DOHH2 (cell line): ENCODE measurements around the gene FXYD3.
"Not testable (repeated sequence)": the region's sequence is repeated elsewhere in the genome, so short reads cannot be mapped to it uniquely, and the experiment has no call there.

ENCODE experiments used
- H3F3A ChIP-seq: fragments of 200-600 bp; sonication (generic), shearing (Covaris generic); 2 replicates; pipeline ENCODE4 v1.6.0; 2016; ENCODE audit warnings: antibody characterized with exemption, mild to moderate bottlenecking; ENCODE audit not compliant: control insufficient read depth, insufficient read depth
- H3K27ac ChIP-seq: fragments of 200-600 bp; sonication (generic); 2 replicates; pipeline ENCODE4 v1.5.1; 2014; ENCODE audit warnings: low read depth, mild to moderate bottlenecking, low read length, moderate library complexity
- H3K27me3 ChIP-seq: fragments of 200-600 bp; sonication (generic); 2 replicates; pipeline ENCODE4 v1.6.1; 2014; ENCODE audit warnings: mild to moderate bottlenecking, low read length, mixed read lengths; ENCODE audit not compliant: control insufficient read depth
- H3K36me3 ChIP-seq: fragments of 200-600 bp; sonication (generic); 2 replicates; pipeline ENCODE4 v1.6.1; 2014; ENCODE audit warnings: mild to moderate bottlenecking, low read length, moderate library complexity, mixed read lengths; ENCODE audit not compliant: control insufficient read depth
- H3K4me1 ChIP-seq: fragments of 200-600 bp; sonication (generic); 2 replicates; pipeline ENCODE4 v1.6.1; 2014; ENCODE audit warnings: mild to moderate bottlenecking, low read length, mixed read lengths; ENCODE audit not compliant: control insufficient read depth
- H3K4me2 ChIP-seq: fragments of 200-600 bp; sonication (generic); 2 replicates; pipeline ENCODE4 v1.6.0; 2014; ENCODE audit warnings: mild to moderate bottlenecking, low read length, moderate library complexity
- H3K4me3 ChIP-seq: fragments of 200-600 bp; sonication (generic); 2 replicates; pipeline ENCODE4 v1.5.1; 2014; ENCODE audit warnings: mild to moderate bottlenecking, low read length, mixed read lengths
- H3K79me2 ChIP-seq: fragments of 200-600 bp; sonication (generic); 2 replicates; pipeline ENCODE4 v1.6.1; 2014; ENCODE audit warnings: mild to moderate bottlenecking, low read length, mixed read lengths; ENCODE audit not compliant: control insufficient read depth
- H3K9me2 ChIP-seq: fragments of 200-600 bp; sonication (generic); replicated peaks from 2 replicates; pipeline ENCODE4 v1.6.1; 2014; ENCODE audit warnings: mild to moderate bottlenecking, low read length, mixed read lengths; ENCODE audit not compliant: control insufficient read depth
- H3K9me3 ChIP-seq: fragments of 200-600 bp; sonication (generic); 2 replicates; pipeline ENCODE4 v1.6.1; 2014; ENCODE audit warnings: antibody characterized with exemption, low read length, mixed read lengths; ENCODE audit not compliant: control insufficient read depth, insufficient read depth
- H4K20me1 ChIP-seq: fragments of 200-600 bp; sonication (generic); 2 replicates; pipeline ENCODE4 v1.6.0; 2014; ENCODE audit warnings: low read depth, mild to moderate bottlenecking, antibody characterized with exemption, low read length, moderate library complexity; ENCODE audit not compliant: control insufficient read depth, insufficient read depth
- CTCF ChIP-seq: fragments of 200-600 bp; sonication (generic); IDR thresholded peaks from one replicate; pipeline ENCODE4 v1.5.1; 2014; ENCODE audit warnings: antibody characterized with exemption, mild to moderate bottlenecking, low read depth, low read length; ENCODE audit not compliant: poor library complexity, severe bottlenecking
- EZH2phosphoT487 ChIP-seq: fragments of 200-600 bp; sonication (generic); IDR thresholded peaks from 2 replicates; pipeline ENCODE4 v1.6.1; 2017; ENCODE audit warnings: borderline replicate concordance, mild to moderate bottlenecking, antibody characterized with exemption, low read length, moderate library complexity, mixed read lengths

The FXYD3 gene

GRCh38 chr19:35150445-35150844 lies 34.8 kb downstream of the FXYD3 start:
- TF ChIP-seq CTCF (no peak), EZH2phosphoT487 (no peak)
- Histone ChIP-seq H3F3A (0 out of 2 replicates have a peak, but pooled peaks cover under 1% of the 10 kb centered on the region), H3K27ac (no peak overlapping the region), H3K9me2 (no peaks in the 10 kb centered on the region), H3K4me2 (no peak overlapping the region), H3K27me3 (peaks cover 8% of the 10 kb centered on the region), H3K9me3 (no peaks in the 10 kb centered on the region), H3K36me3 (peaks cover 6% of the 10 kb centered on the region; the same call in 1 of the 2 replicates), H3K79me2 (peaks cover 10% of the 10 kb centered on the region), H3K4me1 (peaks cover 19% of the 10 kb centered on the region), H4K20me1 (no peaks in the 10 kb centered on the region), H3K4me3 (no peak overlapping the region)

- H3K4me3 ChIP-seq: no peak overlapping the region
- peaks cover 29% of the 10 kb centered on the region for H3K4me1 ChIP-seq
- TF ChIP-seq CTCF (no peak), EZH2phosphoT487 (no peak)
- H3K79me2 ChIP-seq: peaks cover 16% of the 10 kb centered on the region
- peaks cover 10% of the 10 kb centered on the region; the same call in 1 of the 2 replicates for H3K36me3 ChIP-seq
- no peaks in the 10 kb centered on the region for H3K9me2 ChIP-seq
- H3K27ac ChIP-seq: no peak overlapping the region
- H3K27me3 ChIP-seq: peaks cover 8% of the 10 kb centered on the region
- no peaks in the 10 kb centered on the region for H4K20me1 ChIP-seq
- H3K9me3 ChIP-seq: no peaks in the 10 kb centered on the region
- H3F3A ChIP-seq: no peaks in the 10 kb centered on the region
- H3K4me2 ChIP-seq: no peak overlapping the region
Observed at GRCh38 chr19:35151273-35152065, 35.8 kb downstream of the FXYD3 start.

GRCh38 chr19:35153129-35153522 lies 37.5 kb downstream of the FXYD3 start:
- H3K4me3 ChIP-seq: not testable (repeated sequence)

More at GRCh38 chr19:35153129-35153522, 37.5 kb downstream of the FXYD3 start:
- Histone ChIP-seq H3K79me2 (peaks cover 16% of the 10 kb centered on the region), H3K36me3 (peaks cover 23% of the 10 kb centered on the region), H3K4me2 (0 out of 2 replicates have a peak overlapping the region, but pooled peaks have one; percentile 76), H3K4me1 (peaks cover 30% of the 10 kb centered on the region)
- H4K20me1 ChIP-seq, H3K9me3 ChIP-seq, H3K27me3 ChIP-seq, H3K27ac ChIP-seq, H3F3A ChIP-seq, H3K9me2 ChIP-seq: not testable (repeated sequence)
